ENCODE data around the gene KDM4B. TPM values are rescaled to one million over a fixed set of nuclear protein-coding genes. Genes with fewer than 3 reads are reported as not detected.

The KDM4B gene
- total RNA-seq, 1 experiment from 2014 or later, result 35.9 TPM

- TF ChIP-seq CTCF (IDR thresholded peaks at IDR 0.05 in 2 of 3, conservative IDR thresholded peaks at IDR 0.05 in 1 of 3; ENCODE audit: borderline replicate concordance in 1 of 3, insufficient read depth in 1 of 3, low read depth in 2 of 3, low read length in 2 of 3) (0 out of 6 replicates have a peak, but pooled peaks of 1 of the 3 experiments have one; percentile 10), SIN3A (IDR thresholded peaks at IDR 0.05; ENCODE audit: low read depth) (no peak)
These were observed 182.2 kb downstream of the KDM4B start for GRCh38 chr19:5150902-5151741.

DNA sequence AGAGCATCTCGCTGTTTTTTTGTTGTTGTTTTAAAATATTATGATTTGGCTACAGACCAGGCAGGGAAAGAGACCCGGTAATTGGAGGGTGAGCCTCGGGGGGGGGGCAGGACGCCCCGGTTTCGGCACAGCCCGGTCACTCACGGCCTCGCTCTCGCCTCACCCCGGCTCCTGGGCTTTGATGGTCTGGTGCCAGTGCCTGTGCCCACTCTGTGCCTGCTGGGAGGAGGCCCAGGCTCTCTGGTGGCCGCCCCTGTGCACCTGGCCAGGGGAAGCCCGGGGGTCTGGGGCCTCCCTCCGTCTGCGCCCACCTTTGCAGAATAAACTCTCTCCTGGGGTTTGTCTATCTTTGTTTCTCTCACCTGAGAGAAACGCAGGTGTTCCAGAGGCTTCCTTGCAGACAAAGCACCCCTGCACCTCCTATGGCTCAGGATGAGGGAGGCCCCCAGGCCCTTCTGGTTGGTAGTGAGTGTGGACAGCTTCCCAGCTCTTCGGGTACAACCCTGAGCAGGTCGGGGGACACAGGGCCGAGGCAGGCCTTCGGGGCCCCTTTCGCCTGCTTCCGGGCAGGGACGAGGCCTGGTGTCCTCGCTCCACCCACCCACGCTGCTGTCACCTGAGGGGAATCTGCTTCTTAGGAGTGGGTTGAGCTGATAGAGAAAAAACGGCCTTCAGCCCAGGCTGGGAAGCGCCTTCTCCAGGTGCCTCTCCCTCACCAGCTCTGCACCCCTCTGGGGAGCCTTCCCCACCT, 183.3 kb downstream of the KDM4B start:
- Histone ChIP-seq H3K4me2 (ENCODE audit: low read length) (no peak overlapping the region), H2AFZ (ENCODE audit: low read depth, low read length, poor library complexity, severe bottlenecking) (no peak overlapping the region), H3K9me2 (ENCODE audit: insufficient read depth) (no peaks in the 10 kb centered on the region), H3K4me3 (replicated peaks in 1 of 2; ENCODE audit: low read depth in 1 of 2, low read length in 2 of 2) (no peak overlapping the region), H3K79me2 (ENCODE audit: insufficient read depth, low read length) (no peaks in the 10 kb centered on the region), H3K27me3 (ENCODE audit: insufficient read depth, low read length) (no peaks in the 10 kb centered on the region), H4K20me1 (ENCODE audit: insufficient read depth) (no peaks in the 10 kb centered on the region), H3K36me3 (ENCODE audit: control insufficient read depth in 1 of 2, insufficient read depth in 2 of 2, low read length in 2 of 2) (no peaks in the 10 kb centered on the region; a peak in 1 of 4 replicates), H3K9me3 (ENCODE audit: control insufficient read depth in 1 of 2, insufficient read depth in 1 of 2, low read depth in 1 of 2, low read length in 2 of 2) (no peaks in the 10 kb centered on the region), H3K27ac (ENCODE audit: low read depth, low read length) (no peak overlapping the region), H3K9ac (ENCODE audit: low read length) (no peak overlapping the region), H3K4me1 (ENCODE audit: control insufficient read depth in 1 of 2, insufficient read depth in 2 of 2, low read length in 2 of 2) (no peaks in the 10 kb centered on the region)
- CTCF ChIA-PET, result no interaction called here
- ATAC-seq, result no peak
- POLR2A ChIA-PET, result interaction anchor here (0.7 kb wide), 1 partner anchor 84 kb away, joined by 3 read pairs; no protein-coding TSS in a partner anchor
- TF ChIP-seq YY1 (IDR thresholded peaks at IDR 0.05; ENCODE audit: extremely low read depth, insufficient replicate concordance, low read depth, low read length) (no peak), RAD21 (IDR thresholded peaks at IDR 0.05; ENCODE audit: low read depth) (no peak)
- BruUV-seq (replicated peaks), result TSS peak; percentile 49
- DNase-seq (ENCODE audit: low read depth, low spot score), result no peak
- RAD21 ChIA-PET (ENCODE audit: low non-redundant PET in 1 of 2, low total read pairs in 2 of 2, uncharacterized antibody in 2 of 2, unreplicated experiment in 2 of 2), result no interaction called here
- intact Hi-C loops (cut with micrococcal nuclease), result no loop called here

More at GRCh38 chr19:5150902-5151741, 182.2 kb downstream of the KDM4B start:
- Histone ChIP-seq H3K36me3 (ENCODE audit: control insufficient read depth in 1 of 2, insufficient read depth in 2 of 2, low read length in 2 of 2) (no peaks in the 10 kb centered on the region; a peak in 1 of 4 replicates), H3K9me3 (ENCODE audit: control insufficient read depth in 1 of 2, insufficient read depth in 1 of 2, low read depth in 1 of 2, low read length in 2 of 2) (no peaks in the 10 kb centered on the region), H3K9me2 (ENCODE audit: insufficient read depth) (no peaks in the 10 kb centered on the region), H3K27ac (ENCODE audit: low read depth, low read length) (no peak overlapping the region), H3K4me2 (ENCODE audit: low read length) (no peak overlapping the region), H3K27me3 (ENCODE audit: insufficient read depth, low read length) (no peaks in the 10 kb centered on the region), H3K4me1 (ENCODE audit: control insufficient read depth in 1 of 2, insufficient read depth in 2 of 2, low read length in 2 of 2) (no peaks in the 10 kb centered on the region), H3K79me2 (ENCODE audit: insufficient read depth, low read length) (no peaks in the 10 kb centered on the region), H3K9ac (ENCODE audit: low read length) (no peak overlapping the region), H3K4me3 (replicated peaks in 1 of 2; ENCODE audit: low read depth in 1 of 2, low read length in 2 of 2) (no peak overlapping the region), H4K20me1 (ENCODE audit: insufficient read depth) (no peaks in the 10 kb centered on the region), H2AFZ (ENCODE audit: low read depth, low read length, poor library complexity, severe bottlenecking) (no peak overlapping the region)
- DNase-seq (ENCODE audit: low read depth, low spot score) (no peak), ATAC-seq (no peak)
- ChIA-PET RAD21 (ENCODE audit: low non-redundant PET in 1 of 2, low total read pairs in 2 of 2, uncharacterized antibody in 2 of 2, unreplicated experiment in 2 of 2) (no interaction called here), CTCF (no interaction called here), POLR2A (no interaction called here)
- no TSS peak for BruUV-seq (replicated peaks)
- intact Hi-C loops (cut with micrococcal nuclease), result no loop called here

Measured in HCT116 (cell line).